H9 (cell line): ENCODE measurements around the gene KRT85. TPM values are rescaled to one million over a fixed set of nuclear protein-coding genes. Genes with fewer than 3 reads are reported as not detected.

Experiments
- DNase-seq: peaks from one replicate; pipeline ENCODE4 v3.0.0-alpha.2; 2017
- H2AFZ ChIP-seq: one replicate; pipeline ENCODE4 v1.6.1; 2013; ENCODE audit warnings: mild to moderate bottlenecking, low read length, control low read depth, moderate library complexity
- H2AK5ac ChIP-seq: 2 replicates; pipeline ENCODE4 v1.6.1; 2013; ENCODE audit warnings: low read length, control low read depth, mixed read lengths; ENCODE audit not compliant: insufficient read length
- H2BK120ac ChIP-seq: one replicate; pipeline ENCODE4 v1.6.1; 2013; ENCODE audit warnings: low read depth, mild to moderate bottlenecking, low read length, control low read depth, inconsistent platforms; ENCODE audit not compliant: poor library complexity, severe bottlenecking
- H2BK12ac ChIP-seq: 2 replicates; pipeline ENCODE4 v1.6.1; 2013; ENCODE audit warnings: low read length, control low read depth, mixed read lengths, low read depth; ENCODE audit not compliant: insufficient read length
- H2BK15ac ChIP-seq: 2 replicates; pipeline ENCODE4 v1.6.1; 2013; ENCODE audit warnings: low read depth, low read length, control low read depth
- H2BK20ac ChIP-seq: one replicate; pipeline ENCODE4 v1.6.1; 2013; ENCODE audit warnings: low read depth, mild to moderate bottlenecking, low read length, control low read depth, inconsistent platforms; ENCODE audit not compliant: poor library complexity, severe bottlenecking
- H2BK5ac ChIP-seq: 2 replicates; pipeline ENCODE4 v1.6.1; 2013; ENCODE audit warnings: low read length, control low read depth, mixed read lengths; ENCODE audit not compliant: insufficient read length
- H3K14ac ChIP-seq: 2 replicates; pipeline ENCODE4 v1.6.1; 2013; ENCODE audit warnings: low read length, control low read depth; ENCODE audit not compliant: insufficient read depth
- H3K18ac ChIP-seq: 2 replicates; pipeline ENCODE4 v1.6.1; 2013; ENCODE audit warnings: low read depth, mild to moderate bottlenecking, mixed read lengths, low read length, control low read depth; ENCODE audit not compliant: insufficient read length
- H3K23ac ChIP-seq: 2 replicates; pipeline ENCODE4 v1.6.1; 2013; ENCODE audit warnings: low read length, control low read depth, mixed read lengths, low read depth; ENCODE audit not compliant: insufficient read length
- H3K23me2 ChIP-seq: 2 replicates; pipeline ENCODE4 v1.6.1; 2013; ENCODE audit warnings: low read depth, mild to moderate bottlenecking, mixed read lengths, low read length, control low read depth; ENCODE audit not compliant: insufficient read length, poor library complexity, severe bottlenecking
- H3K27ac ChIP-seq: 2 replicates; pipeline ENCODE4 v1.5.1; 2013; ENCODE audit warnings: low read length, control low read depth, mixed read lengths, low read depth; ENCODE audit not compliant: insufficient read length
- H3K27me3 ChIP-seq: 2 replicates; pipeline ENCODE4 v1.6.1; 2013; ENCODE audit warnings: low read length, control low read depth, inconsistent platforms; ENCODE audit not compliant: insufficient read depth
- H3K4ac ChIP-seq: 2 replicates; pipeline ENCODE4 v1.6.1; 2013; ENCODE audit warnings: low read depth, mild to moderate bottlenecking, control low read depth, inconsistent platforms, low read length, moderate library complexity
- H3K4me1 ChIP-seq: 2 replicates; pipeline ENCODE4 v1.6.1; 2013; ENCODE audit warnings: low read length, control low read depth, inconsistent platforms; ENCODE audit not compliant: insufficient read depth
- H3K4me2 ChIP-seq: 2 replicates; pipeline ENCODE4 v1.6.1; 2013; ENCODE audit warnings: low read length, control low read depth, mixed read lengths; ENCODE audit not compliant: insufficient read length, insufficient read depth
- H3K56ac ChIP-seq: 2 replicates; pipeline ENCODE4 v1.6.1; 2013; ENCODE audit warnings: low read depth, mild to moderate bottlenecking, mixed read lengths, low read length, control low read depth; ENCODE audit not compliant: insufficient read length
- H3K79me1 ChIP-seq: 2 replicates; pipeline ENCODE4 v1.6.1; 2013; ENCODE audit warnings: low read depth, mild to moderate bottlenecking, moderate library complexity, low read length, control low read depth, inconsistent platforms; ENCODE audit not compliant: insufficient read depth, poor library complexity, severe bottlenecking
- H3K79me2 ChIP-seq: 2 replicates; pipeline ENCODE4 v1.6.1; 2013; ENCODE audit warnings: low read length, control low read depth, inconsistent platforms; ENCODE audit not compliant: insufficient read depth
- H3K9ac ChIP-seq: 2 replicates; pipeline ENCODE4 v1.6.1; 2013; ENCODE audit warnings: low read length, control low read depth, mixed read lengths; ENCODE audit not compliant: insufficient read length; ENCODE audit errors: extremely low read depth
- H3K9me3 ChIP-seq: one replicate; pipeline ENCODE4 v1.6.1; 2013; ENCODE audit warnings: low read depth, low read length, inconsistent platforms; ENCODE audit not compliant: control insufficient read depth
- H3T11ph ChIP-seq: one replicate; pipeline ENCODE4 v1.6.1; 2013; ENCODE audit warnings: mild to moderate bottlenecking, low read length, control low read depth, inconsistent platforms
- H4K20me1 ChIP-seq: one replicate; pipeline ENCODE4 v1.6.1; 2013; ENCODE audit not compliant: control insufficient read depth, insufficient read length, insufficient read depth
- H4K5ac ChIP-seq: 2 replicates; pipeline ENCODE4 v1.6.1; 2013; ENCODE audit warnings: low read depth, mild to moderate bottlenecking, mixed read lengths, low read length, control low read depth; ENCODE audit not compliant: insufficient read length
- H4K8ac ChIP-seq: replicated peaks from 2 replicates; pipeline ENCODE4 v1.6.1; 2013; ENCODE audit warnings: low read length, control low read depth, mixed read lengths, low read depth; ENCODE audit not compliant: insufficient read length
- H4K91ac ChIP-seq: 2 replicates; pipeline ENCODE4 v1.6.1; 2013; ENCODE audit warnings: low read depth, mild to moderate bottlenecking, moderate library complexity, mixed read lengths, low read length, control low read depth; ENCODE audit not compliant: insufficient read length
- H3K27ac Mint-ChIP-seq, 3 experiments: 2 replicates in 2 of 3; 3 replicates in 1 of 3; pipeline ENCODE4 v1.8.0; 2020 to 2021; ENCODE audit warnings: mixed read lengths in 3 of 3, mild to moderate bottlenecking in 1 of 3, moderate library complexity in 1 of 3
- H3K27me3 Mint-ChIP-seq: 2 replicates; pipeline ENCODE4 v1.8.0; 2021; ENCODE audit warnings: low read depth, mild to moderate bottlenecking, moderate library complexity, mixed read lengths
- H3K36me3 Mint-ChIP-seq, 3 experiments: 2 replicates in 2 of 3; 3 replicates in 1 of 3; pipeline ENCODE4 v1.8.0; 2020 to 2021; ENCODE audit warnings: low read depth in 3 of 3, mixed read lengths in 3 of 3; ENCODE audit not compliant: insufficient read depth in 1 of 3
- H3K4me1 Mint-ChIP-seq, 2 experiments: 2 replicates each; pipeline ENCODE4 v1.8.0; 2020; ENCODE audit warnings: mixed read lengths in 2 of 2
- H3K4me3 Mint-ChIP-seq, 2 experiments: 2 replicates in 1 of 2; 3 replicates in 1 of 2; pipeline ENCODE4 v1.8.0; 2020 to 2021; ENCODE audit warnings: mild to moderate bottlenecking in 2 of 2, mixed read lengths in 2 of 2, moderate library complexity in 1 of 2
- H3K9me3 Mint-ChIP-seq, 2 experiments: 2 replicates in 1 of 2; 3 replicates in 1 of 2; pipeline ENCODE4 v1.8.0; 2020; ENCODE audit warnings: mild to moderate bottlenecking in 2 of 2, mixed read lengths in 2 of 2, moderate library complexity in 1 of 2
- CTCF ChIP-seq: fragments of 200-600 bp; sonication (generic); conservative IDR thresholded peaks from 3 replicates; pipeline ENCODE4 v1.8.0; 2021; ENCODE audit warnings: antibody characterized with exemption, mild to moderate bottlenecking
- WGBS: extraction: QIAGEN DNeasy Blood & Tissue Kit; methylation state at CpG from one replicate; pipeline ENCODE4 v1.1.7; 2013; ENCODE audit warnings: missing lambda C conversion rate, low lambda C conversion rate, mixed read lengths; ENCODE audit not compliant: insufficient read length; ENCODE audit errors: extremely low coverage; 5-methylcytosine and 5-hydroxymethylcytosine counted together
- total RNA-seq: library from RNA; stranded (reverse); gene quantifications from 2 replicates; pipeline ENCODE4 v1.2.1, GENCODE V29; 2021

The KRT85 gene
- total RNA-seq, 1 experiment from 2014 or later: not detected

GRCh38 chr12:52323416-52324152 is 43.7 kb downstream of the KRT85 start:
- no peak overlapping the region for H3T11ph ChIP-seq
- no peak overlapping the region for H2AK5ac ChIP-seq
- no peaks in the 10 kb centered on the region for H3K9me3 ChIP-seq
- TF ChIP-seq CTCF: no peak
- no peak overlapping the region for H3K27ac ChIP-seq
- no peak overlapping the region for H4K8ac ChIP-seq
- H4K91ac ChIP-seq: no peak overlapping the region
- H3K4me1 Mint-ChIP-seq: peaks cover 5 to 8% of the 10 kb centered on the region in 2 experiments; a peak in 2 of 4 replicates
- H3K23ac ChIP-seq: no peak overlapping the region
- no peak overlapping the region for H3K4ac ChIP-seq
- WGBS: no CpG with 5 or more reads among the region's 10 CpGs
- no peak overlapping the region; a peak in 1 of 7 replicates for H3K27ac Mint-ChIP-seq
- H3K14ac ChIP-seq: no peak overlapping the region
- 0 out of 2 replicates have a peak, but pooled peaks cover 2% of the 10 kb centered on the region for H3K4me1 ChIP-seq
- no peak overlapping the region for H3K18ac ChIP-seq
- no peak overlapping the region for H3K56ac ChIP-seq
- no peak overlapping the region for H2BK12ac ChIP-seq
- H3K4me2 ChIP-seq: no peak overlapping the region
- H3K4me3 Mint-ChIP-seq: no peak overlapping the region
- peaks cover 36% of the 10 kb centered on the region for H3K27me3 Mint-ChIP-seq
- H3K79me1 ChIP-seq: no peaks in the 10 kb centered on the region
- H3K9me3 Mint-ChIP-seq: no peaks in the 10 kb centered on the region
- no peak overlapping the region for H2BK20ac ChIP-seq
- no peak for DNase-seq
- no peak overlapping the region for H3K9ac ChIP-seq
- H2BK120ac ChIP-seq: no peak overlapping the region
- H2AFZ ChIP-seq: no peak overlapping the region
- no peaks in the 10 kb centered on the region for H3K79me2 ChIP-seq
- no peaks in the 10 kb centered on the region for H3K27me3 ChIP-seq
- no peak overlapping the region for H2BK5ac ChIP-seq
- no peaks in the 10 kb centered on the region for H4K20me1 ChIP-seq
- no peaks in the 10 kb centered on the region for H3K36me3 Mint-ChIP-seq
- H3K23me2 ChIP-seq: no peaks in the 10 kb centered on the region
- no peak overlapping the region for H2BK15ac ChIP-seq
- no peak overlapping the region for H4K5ac ChIP-seq
